Breast epithelium (tissue), 4 donors: ENCODE measurements around the gene RHOBTB1. TPM values are rescaled to one million over a fixed set of nuclear protein-coding genes. Genes with fewer than 3 reads are reported as not detected.

Experiments
- DNase-seq, 2 donors: peaks; one replicate each; pipeline ENCODE4 v3.0.0-alpha.2; 2019; ENCODE audit warnings: low spot score in 2 of 2
- H3K27ac ChIP-seq, 2 donors: fragments of 200-600 bp; sonication (generic) in 1 of 2; one replicate each; pipeline ENCODE4 v1.5.1; 2016 to 2019; ENCODE audit warnings: mild to moderate bottlenecking in 1 of 2
- H3K27me3 ChIP-seq, 2 donors: fragments of 200-600 bp; sonication (generic) in 1 of 2; one replicate each; pipeline versions ENCODE4 v1.5.1 to v1.6.0; 2017 to 2019; ENCODE audit warnings: control low read depth in 1 of 2, mild to moderate bottlenecking in 1 of 2
- H3K36me3 ChIP-seq: fragments of 200-600 bp; one replicate; pipeline ENCODE4 v1.5.1; 2019
- H3K4me1 ChIP-seq, 2 donors: fragments of 200-600 bp; sonication (generic); one replicate each; pipeline ENCODE4 v1.5.1; 2016 to 2019; ENCODE audit warnings: control low read depth in 1 of 2
- H3K4me3 ChIP-seq, 3 donors: fragments of 200-600 bp; sonication (generic); 1 replicate in 2 of 3; 2 replicates in 1 of 3; pipeline ENCODE4 v1.5.1; 2016 to 2019; ENCODE audit warnings: mild to moderate bottlenecking in 3 of 3, moderate library complexity in 2 of 3
- H3K9me3 ChIP-seq, 2 donors: fragments of 200-600 bp; sonication (generic) in 1 of 2; one replicate each; pipeline ENCODE4 v1.5.1; 2016 to 2019; ENCODE audit warnings: control low read depth in 1 of 2
- POLR2A ChIP-seq: fragments of 450-650 bp; IDR thresholded peaks from one replicate; pipeline ENCODE4 v1.6.1; 2016; ENCODE audit warnings: antibody characterized with exemption, mild to moderate bottlenecking, moderate library complexity
- POLR2AphosphoS5 ChIP-seq, 3 donors: sonication (generic); formaldehyde crosslinking; IDR thresholded peaks; one replicate each; pipeline ENCODE4 v1.6.1; 2017; ENCODE audit warnings: antibody characterized with exemption in 3 of 3
- intact Hi-C: fragments of 100-400 bp; cut with DNase I; formaldehyde crosslinking; loops from one replicate; pipeline ENCODE4 v1.15.1; 2023; ENCODE audit warnings: low total_unique reads
- total RNA-seq, 3 donors: library from RNA; depleted of rRNA; stranded (reverse); fragments of >200 nt; gene quantifications; one replicate each; pipeline ENCODE4 v1.1.0, GENCODE V29; 2016
- TF ChIP-seq, protein P1 (sequence below), 3 donors: fragments of 450-650 bp; IDR thresholded peaks; one replicate each; pipeline ENCODE4 v1.5.1; 2016 to 2017; ENCODE audit warnings: antibody characterized with exemption in 3 of 3, mild to moderate bottlenecking in 3 of 3, moderate library complexity in 3 of 3

The RHOBTB1 gene
- total RNA-seq, 3 donors from 2014 or later, result 11.4 to 14.6 (median 13.4) TPM

DNA sequence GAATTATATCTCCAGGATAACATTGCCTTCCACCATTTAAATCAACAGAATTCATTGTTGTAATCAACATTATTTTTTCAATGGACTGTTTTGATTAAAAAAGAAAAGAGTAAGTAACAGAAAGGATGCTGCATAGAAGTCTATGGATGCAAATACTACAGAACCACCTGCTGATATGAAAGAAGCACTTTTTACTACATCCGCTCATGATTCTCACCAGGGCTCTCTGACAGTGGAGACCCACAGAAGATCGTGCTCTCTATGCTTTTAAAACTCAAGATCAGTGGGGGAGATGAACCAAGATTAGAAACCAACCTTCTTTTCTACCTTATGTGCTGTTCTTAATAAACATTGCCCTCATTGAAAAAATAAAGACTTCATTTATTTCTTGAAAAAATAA, 24.4 kb downstream of the RHOBTB1 start:
- no peak for DNase-seq
- H3K27ac ChIP-seq, result no peak overlapping the region
- H3K36me3 ChIP-seq, result no peaks in the 10 kb centered on the region
- no peak overlapping the region for H3K4me3 ChIP-seq
- no peaks in the 10 kb centered on the region for H3K27me3 ChIP-seq
- TF ChIP-seq, protein P1, sequence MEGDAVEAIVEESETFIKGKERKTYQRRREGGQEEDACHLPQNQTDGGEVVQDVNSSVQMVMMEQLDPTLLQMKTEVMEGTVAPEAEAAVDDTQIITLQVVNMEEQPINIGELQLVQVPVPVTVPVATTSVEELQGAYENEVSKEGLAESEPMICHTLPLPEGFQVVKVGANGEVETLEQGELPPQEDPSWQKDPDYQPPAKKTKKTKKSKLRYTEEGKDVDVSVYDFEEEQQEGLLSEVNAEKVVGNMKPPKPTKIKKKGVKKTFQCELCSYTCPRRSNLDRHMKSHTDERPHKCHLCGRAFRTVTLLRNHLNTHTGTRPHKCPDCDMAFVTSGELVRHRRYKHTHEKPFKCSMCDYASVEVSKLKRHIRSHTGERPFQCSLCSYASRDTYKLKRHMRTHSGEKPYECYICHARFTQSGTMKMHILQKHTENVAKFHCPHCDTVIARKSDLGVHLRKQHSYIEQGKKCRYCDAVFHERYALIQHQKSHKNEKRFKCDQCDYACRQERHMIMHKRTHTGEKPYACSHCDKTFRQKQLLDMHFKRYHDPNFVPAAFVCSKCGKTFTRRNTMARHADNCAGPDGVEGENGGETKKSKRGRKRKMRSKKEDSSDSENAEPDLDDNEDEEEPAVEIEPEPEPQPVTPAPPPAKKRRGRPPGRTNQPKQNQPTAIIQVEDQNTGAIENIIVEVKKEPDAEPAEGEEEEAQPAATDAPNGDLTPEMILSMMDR (IDR thresholded peaks at IDR 0.05), result no peak
- no peak for TF ChIP-seq POLR2A
- no peak for TF ChIP-seq POLR2AphosphoS5 (IDR thresholded peaks at IDR 0.05)
- no peaks in the 10 kb centered on the region for H3K9me3 ChIP-seq
- no peaks in the 10 kb centered on the region for H3K4me1 ChIP-seq
- intact Hi-C loops, result no loop called here

DNA sequence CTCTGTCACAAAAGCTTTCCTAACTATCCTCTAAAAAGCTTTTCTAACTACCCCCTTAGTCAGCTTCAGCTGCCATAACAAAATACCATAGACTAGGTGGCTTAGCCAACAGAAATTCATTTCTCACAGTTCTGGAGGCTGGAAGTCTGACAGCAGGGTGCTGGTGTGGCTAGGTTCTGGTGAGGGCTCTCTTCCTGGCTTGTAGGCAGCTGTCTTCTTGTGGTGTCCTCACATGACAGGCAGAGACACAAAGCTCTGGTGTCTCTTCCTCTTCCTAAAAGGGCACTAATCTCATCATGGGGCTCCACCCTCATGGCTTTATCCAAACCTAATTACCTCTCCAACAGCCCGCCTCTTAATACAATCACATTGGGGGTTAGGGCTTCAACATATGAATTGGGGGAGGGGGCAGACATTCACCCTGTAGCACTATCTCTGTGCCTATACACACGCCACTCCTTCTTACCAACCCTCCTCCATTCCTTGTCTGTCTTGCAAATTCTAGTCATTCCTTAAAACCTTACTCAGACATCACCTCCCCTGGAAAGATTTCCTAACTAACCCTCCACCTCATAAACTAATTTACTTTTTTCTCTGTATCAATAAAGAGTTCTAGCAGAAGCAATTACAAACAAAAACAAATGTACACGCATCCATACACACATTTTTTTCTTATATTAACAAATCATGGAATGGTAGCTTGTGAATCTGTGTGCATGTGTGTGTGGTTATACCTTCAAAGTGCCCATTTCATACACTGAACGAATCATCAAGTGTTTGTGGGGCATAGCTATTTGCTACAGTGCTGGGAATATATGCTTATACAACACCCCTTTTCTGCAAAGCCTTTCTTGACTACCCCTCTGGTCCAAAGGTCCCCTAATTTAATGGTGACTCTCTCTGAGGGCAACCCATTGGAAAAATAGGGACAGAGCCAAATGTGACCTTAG, 26.4 kb downstream of the RHOBTB1 start:
- Histone ChIP-seq H3K9me3 (no peaks in the 10 kb centered on the region), H3K4me1 (no peaks in the 10 kb centered on the region), H3K27ac (no peak overlapping the region), H3K4me3 (no peak overlapping the region), H3K36me3 (no peaks in the 10 kb centered on the region), H3K27me3 (no peaks in the 10 kb centered on the region)
- intact Hi-C loops, result no loop called here
- no peak for DNase-seq
- TF ChIP-seq POLR2A (no peak), POLR2AphosphoS5 (IDR thresholded peaks at IDR 0.05) (no peak)
- TF ChIP-seq, protein P1 (IDR thresholded peaks at IDR 0.05), result no peak

DNA sequence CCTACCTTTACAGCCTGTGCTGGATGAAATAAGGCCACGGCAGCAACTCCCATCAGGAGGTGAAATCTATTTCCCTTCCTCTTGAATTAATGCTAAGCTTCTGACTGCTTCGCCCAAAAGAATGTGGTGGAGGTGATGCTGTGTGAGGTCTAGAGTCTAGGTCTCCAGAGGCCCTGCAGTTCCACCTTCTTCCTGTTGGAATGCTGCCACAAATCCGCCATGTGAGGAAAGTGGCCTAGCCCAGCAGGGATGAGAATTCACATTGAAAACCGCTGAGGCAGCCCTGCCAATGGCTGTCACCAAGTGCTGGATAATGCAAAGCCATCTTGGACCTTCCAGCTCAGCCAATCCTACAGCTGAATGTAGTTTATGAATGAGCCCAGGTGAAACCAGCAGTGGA, 28.0 kb downstream of the RHOBTB1 start:
- no peaks in the 10 kb centered on the region for H3K4me1 ChIP-seq

DNA sequence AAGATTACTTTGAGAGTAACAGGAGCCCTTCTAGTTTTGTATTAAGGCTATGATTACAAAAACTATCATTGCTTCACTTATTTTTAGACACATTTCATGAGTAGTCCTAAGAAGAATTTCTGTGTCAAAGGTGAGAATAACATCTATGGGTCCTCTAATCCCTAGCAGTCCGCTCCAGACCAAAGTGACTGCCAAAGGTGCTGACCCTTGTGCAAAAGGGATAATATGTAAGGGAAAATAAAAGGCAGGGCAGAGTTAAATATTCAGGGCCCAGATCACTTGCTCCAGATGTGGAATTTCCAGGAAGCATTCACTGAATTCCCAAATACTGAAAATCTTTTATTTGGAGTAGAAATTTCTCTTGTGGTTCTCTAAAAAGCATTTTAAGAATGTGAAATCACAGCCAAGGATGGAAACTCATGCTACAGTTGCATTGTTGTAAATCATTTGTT, 29.3 kb downstream of the RHOBTB1 start:
- Histone ChIP-seq H3K9me3 (no peaks in the 10 kb centered on the region), H3K4me1 (no peaks in the 10 kb centered on the region), H3K27ac (peak overlapping the region; percentile 30 to 50), H3K4me3 (no peak overlapping the region), H3K27me3 (no peaks in the 10 kb centered on the region), H3K36me3 (no peaks in the 10 kb centered on the region)
- DNase-seq, result peak in 1 of 2 donors; percentile 26
- TF ChIP-seq POLR2AphosphoS5 (IDR thresholded peaks at IDR 0.05) (peak in 2 of 3 donors; percentile 32 to 71), POLR2A (no peak)
- TF ChIP-seq, protein P1 (IDR thresholded peaks at IDR 0.05), result no peak
- intact Hi-C loops, result no loop called here

More for the DNA sequence above, 28.0 kb downstream of the RHOBTB1 start:
- no peak overlapping the region for H3K4me3 ChIP-seq
- no peak for DNase-seq
- H3K27me3 ChIP-seq, result no peaks in the 10 kb centered on the region
- peak overlapping the region; percentile 11 to 35 for H3K27ac ChIP-seq
- TF ChIP-seq POLR2AphosphoS5 (IDR thresholded peaks at IDR 0.05), result no peak
- TF ChIP-seq POLR2A, result no peak
- TF ChIP-seq, protein P1 (IDR thresholded peaks at IDR 0.05), result no peak
- H3K9me3 ChIP-seq, result no peaks in the 10 kb centered on the region
- no peaks in the 10 kb centered on the region for H3K36me3 ChIP-seq
- intact Hi-C loops, result no loop called here

DNA sequence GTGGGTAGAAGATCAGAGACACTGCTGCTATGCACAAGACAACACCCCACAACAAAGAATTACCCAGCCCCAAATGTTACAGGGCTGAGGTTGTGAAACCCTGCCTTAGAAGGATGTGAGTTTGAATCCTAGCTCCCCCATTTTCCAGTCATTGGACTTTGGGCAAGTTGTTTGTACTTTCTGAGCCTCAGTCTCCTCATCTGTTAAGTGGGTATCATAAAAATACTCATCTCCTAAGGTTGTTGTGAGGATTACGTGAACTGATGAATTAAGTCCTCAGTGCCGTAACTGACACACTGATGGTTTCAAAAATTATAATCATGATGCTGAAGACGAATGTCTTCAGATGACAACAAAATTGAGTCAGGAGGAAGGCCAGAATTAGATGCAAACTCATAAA, 30.3 kb downstream of the RHOBTB1 start:
- Histone ChIP-seq H3K36me3 (no peaks in the 10 kb centered on the region), H3K27me3 (no peaks in the 10 kb centered on the region), H3K4me3 (no peak overlapping the region), H3K4me1 (no peaks in the 10 kb centered on the region), H3K27ac (no peak overlapping the region), H3K9me3 (no peaks in the 10 kb centered on the region)
- DNase-seq, result no peak
- TF ChIP-seq POLR2A, result no peak
- no peak for TF ChIP-seq POLR2AphosphoS5 (IDR thresholded peaks at IDR 0.05)
- TF ChIP-seq, protein P1 (IDR thresholded peaks at IDR 0.05), result no peak
- intact Hi-C loops, result no loop called here
